Fibroblast of mammary gland (primary cell): Measurements from ENCODE around the gene CMPK1.
"Not testable (repeated sequence)": the region's sequence is repeated elsewhere in the genome, so short reads cannot be mapped to it uniquely, and the experiment has no call there.

Experiments used
- DNase-seq: peaks from one replicate; pipeline ENCODE4 v3.0.0-alpha.2; 2010; ENCODE audit warnings: low read depth
- H3K4me3 ChIP-seq: 2 replicates; pipeline ENCODE4 v1.5.1; 2011; ENCODE audit warnings: low read depth, mild to moderate bottlenecking, low read length, moderate library complexity; ENCODE audit not compliant: control insufficient read depth
- CTCF ChIP-seq: conservative IDR thresholded peaks from 2 replicates; pipeline ENCODE4 v1.5.1; 2011; ENCODE audit warnings: low read depth, low read length, inconsistent platforms; ENCODE audit not compliant: control insufficient read depth, insufficient read depth

CMPK1 gene

GRCh38 chr1:47333578-47333921 is at the start of gene CMPK1:
Gene CMPK1 (plus strand): TSS chr1:47333790. CDS start chr1:47333946, 156 bp downstream.
- H3K4me3 ChIP-seq: peak within 1 kb of the TSS; percentile 92
- DNase-seq: peak; percentile 80
- TF ChIP-seq CTCF: no peak

GRCh38 chr1:47288116-47288515 is 45.5 kb upstream of the CMPK1 start:
- not testable (repeated sequence) for H3K4me3 ChIP-seq, DNase-seq

- DNase-seq: not testable (repeated sequence)
These were observed 38.7 kb upstream of the CMPK1 start for GRCh38 chr1:47294863-47295262.

GRCh38 chr1:47295579-47295978 is 38.0 kb upstream of the CMPK1 start:
- no peak overlapping the region for H3K4me3 ChIP-seq
- no peak for TF ChIP-seq CTCF
- DNase-seq: no peak

More at GRCh38 chr1:47294863-47295262, 38.7 kb upstream of the CMPK1 start:
- H3K4me3 ChIP-seq: not testable (repeated sequence)

GRCh38 chr1:47298025-47298699 is 35.4 kb upstream of the CMPK1 start:
- no peak for TF ChIP-seq CTCF
- H3K4me3 ChIP-seq: no peak overlapping the region
- DNase-seq: no peak

- DNase-seq: no peak
- no peak for TF ChIP-seq CTCF
These were observed 31.1 kb upstream of the CMPK1 start for GRCh38 chr1:47302472-47302871.

GRCh38 chr1:47309427-47309826 is 24.2 kb upstream of the CMPK1 start:
- no peak overlapping the region for H3K4me3 ChIP-seq
- no peak for DNase-seq
- no peak for TF ChIP-seq CTCF

More at GRCh38 chr1:47302472-47302871, 31.1 kb upstream of the CMPK1 start:
- no peak overlapping the region for H3K4me3 ChIP-seq
